NCI-H1930 (cell line): Measurements from ENCODE around the gene CUX1.
"Not testable (repeated sequence)": the region's sequence is repeated elsewhere in the genome, so short reads cannot be mapped to it uniquely, and the experiment has no call there.

Experiments used
- DNase-seq, 2 experiments: peaks; one replicate each; lab custom pipeline; 2025; lab: John Stamatoyannopoulos, UW

Gene CUX1

DNA sequence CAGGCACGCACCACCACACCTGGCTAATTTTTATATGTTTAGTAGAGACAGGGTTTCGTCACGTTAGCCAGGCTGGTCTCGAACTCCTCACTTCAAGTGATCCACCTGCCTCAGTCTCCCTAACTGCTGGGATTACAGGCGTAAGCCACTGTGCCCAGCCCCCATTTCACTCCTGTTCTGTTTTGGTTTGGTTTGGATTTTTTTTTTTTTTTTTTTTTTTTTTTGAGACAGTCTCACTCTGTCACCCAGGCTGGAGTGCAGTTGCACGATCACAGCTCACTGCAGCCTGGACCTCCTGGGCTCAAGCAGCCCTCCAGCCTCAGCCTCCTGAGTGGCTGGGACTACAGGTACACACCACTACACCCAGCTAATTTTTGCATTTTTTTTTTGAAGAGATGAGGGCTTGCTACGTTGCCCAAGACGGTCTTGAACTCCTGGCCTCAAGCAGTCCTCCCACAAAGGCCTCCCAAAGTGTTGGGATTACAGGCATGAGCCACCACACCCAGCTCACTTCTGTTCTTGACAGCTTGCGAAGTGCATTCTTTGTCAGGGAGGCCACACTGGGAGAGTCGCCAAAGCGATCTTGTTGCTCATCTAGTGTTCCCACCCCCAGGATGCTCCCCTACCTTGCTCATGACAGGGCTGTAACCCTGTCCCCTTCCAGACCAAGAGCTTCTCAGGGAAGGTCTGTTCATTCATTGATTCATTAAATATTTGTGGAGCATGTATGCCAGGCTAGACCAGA lies 229.1 kb downstream of the CUX1 start:
- no peak for DNase-seq

- DNase-seq: no peak
Measured at GRCh38 chr7:102047167-102047566, 229.7 kb downstream of the CUX1 start.

DNA sequence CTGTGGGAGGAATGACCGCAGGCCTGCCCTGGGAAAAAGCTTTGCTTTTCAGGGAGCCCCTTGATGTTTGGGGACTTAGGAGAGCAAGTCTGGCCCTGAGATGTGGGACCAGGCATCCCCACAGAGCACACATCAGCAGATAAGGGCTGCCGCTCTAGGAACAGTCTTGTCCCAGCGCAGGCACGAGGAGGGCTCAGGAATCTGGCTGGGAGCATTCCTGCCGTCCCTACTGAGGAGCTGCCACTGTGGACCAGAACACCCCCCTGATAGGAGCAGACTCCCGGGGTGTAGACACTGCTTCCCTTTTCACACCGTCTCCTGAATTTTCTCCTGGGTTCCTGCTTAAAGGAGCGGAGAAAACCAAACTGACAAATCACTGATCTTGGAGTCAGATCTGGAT lies 232.3 kb downstream of the CUX1 start:
- no peak for DNase-seq

DNA sequence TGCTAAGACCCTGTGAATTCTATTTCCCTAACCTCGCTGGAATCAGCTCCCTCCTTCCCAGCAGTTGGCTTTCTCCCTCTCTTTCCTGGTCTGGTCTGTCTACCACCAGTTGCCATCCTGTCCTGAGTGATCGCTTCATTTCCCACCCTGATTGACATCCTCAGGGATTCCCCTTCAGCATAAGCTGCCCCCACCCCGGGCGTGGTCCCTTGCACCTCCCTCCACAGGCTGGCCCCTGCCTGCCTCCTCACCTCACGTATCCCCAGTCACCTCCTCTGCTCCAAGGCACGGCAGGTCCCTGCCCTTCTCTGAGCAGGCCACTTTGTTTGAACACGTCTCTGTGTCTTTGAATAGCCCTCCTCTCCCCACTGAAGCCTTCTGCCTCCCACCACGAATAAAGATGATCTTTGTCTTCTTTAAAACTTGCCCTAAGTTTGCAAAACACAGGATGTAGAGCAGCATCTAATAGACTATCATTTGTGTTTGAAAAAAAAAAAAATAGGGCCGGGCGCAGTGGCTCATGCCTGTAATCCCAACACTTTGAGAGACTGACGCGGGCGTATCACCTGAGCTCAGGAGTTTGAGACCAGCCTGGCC lies 233.5 kb downstream of the CUX1 start:
- no peak for DNase-seq

- DNase-seq: not testable (repeated sequence)
Measured at GRCh38 chr7:102051736-102052135, 234.3 kb downstream of the CUX1 start.

GRCh38 chr7:102054158-102054557 lies 236.7 kb downstream of the CUX1 start:
- DNase-seq: no peak

DNA sequence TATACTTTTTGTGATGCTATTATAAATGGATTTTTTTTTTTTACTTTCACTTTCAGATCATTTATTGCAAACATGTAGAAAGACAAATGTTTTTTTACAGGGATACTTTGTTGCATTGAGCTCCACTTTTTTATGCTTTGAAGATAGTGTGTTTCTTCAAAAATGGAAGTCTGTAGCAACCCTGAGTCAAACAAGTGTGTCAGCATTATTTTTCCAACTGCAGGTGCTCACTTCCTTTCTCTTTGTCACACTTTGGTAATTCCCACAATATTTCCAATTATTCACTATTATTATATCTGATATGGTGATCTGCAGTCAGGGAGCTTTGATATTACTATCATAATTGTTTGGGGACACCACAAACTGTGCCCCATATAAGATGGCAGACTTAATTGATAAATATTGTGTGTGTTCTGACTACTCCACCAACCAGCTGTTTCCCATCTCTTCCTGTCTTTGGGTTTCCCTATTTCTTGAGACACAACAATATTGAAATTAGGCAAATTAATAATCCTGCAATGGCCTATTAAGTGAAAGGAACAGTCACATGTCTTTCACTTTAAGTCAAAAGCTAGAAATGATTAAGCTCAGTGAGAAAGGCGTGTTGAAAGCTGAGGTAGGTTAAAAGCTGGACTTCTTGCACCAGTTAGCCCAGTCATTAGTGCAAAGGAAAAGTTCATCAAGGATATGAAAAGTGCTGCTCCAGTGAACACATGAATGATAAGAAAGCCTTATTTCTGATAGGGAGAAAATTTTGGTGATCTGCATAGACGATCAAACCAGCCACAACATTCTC lies 238.0 kb downstream of the CUX1 start:
- no peak for DNase-seq

DNA sequence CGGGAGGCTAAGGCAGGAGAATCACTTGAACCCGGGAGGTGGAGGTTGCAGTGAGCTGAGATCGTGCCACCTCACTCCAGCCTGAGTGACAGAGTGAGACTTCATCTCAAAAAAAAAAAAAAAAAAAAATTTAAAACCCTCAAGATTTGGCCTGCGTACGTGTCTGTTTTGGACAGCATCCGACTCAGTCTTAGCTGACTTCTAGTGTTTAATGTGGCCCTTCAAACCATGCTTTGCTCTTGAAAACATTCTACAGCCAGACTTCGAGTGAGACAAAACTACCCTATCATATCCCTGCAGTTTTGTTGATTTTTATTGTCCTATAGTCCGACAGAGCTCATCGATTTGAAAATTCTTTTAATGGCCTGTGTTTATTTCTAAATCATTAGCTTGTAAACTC lies 242.1 kb downstream of the CUX1 start:
- DNase-seq: no peak

GRCh38 chr7:102061354-102061945 lies 244.0 kb downstream of the CUX1 start:
- no peak for DNase-seq

DNA sequence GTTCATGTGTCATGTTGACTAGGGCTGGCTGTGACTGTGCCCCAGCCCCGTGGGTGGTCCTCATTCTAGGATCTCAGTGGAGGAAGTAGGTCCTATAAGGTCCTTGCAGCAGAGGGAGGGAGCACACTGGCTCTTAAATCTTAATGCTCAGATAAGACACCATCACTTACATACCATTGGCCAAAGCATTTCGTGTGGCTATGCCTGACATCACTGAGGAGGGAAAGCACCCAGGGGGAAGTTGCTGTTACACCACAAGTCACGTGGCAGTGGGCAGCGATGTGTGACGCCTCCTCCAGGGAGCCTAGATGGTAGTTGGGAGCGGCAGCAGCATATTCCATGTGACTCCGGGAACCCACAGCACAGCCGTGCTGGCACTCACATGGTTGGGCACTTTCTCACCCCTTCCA lies 244.6 kb downstream of the CUX1 start:
- DNase-seq: no peak

GRCh38 chr7:102063690-102064180 lies 246.3 kb downstream of the CUX1 start:
- no peak for DNase-seq

- DNase-seq: no peak
Measured at GRCh38 chr7:102064361-102065025, 247.1 kb downstream of the CUX1 start.

- DNase-seq: no peak
Measured at GRCh38 chr7:102065226-102065625, 247.8 kb downstream of the CUX1 start.

DNA sequence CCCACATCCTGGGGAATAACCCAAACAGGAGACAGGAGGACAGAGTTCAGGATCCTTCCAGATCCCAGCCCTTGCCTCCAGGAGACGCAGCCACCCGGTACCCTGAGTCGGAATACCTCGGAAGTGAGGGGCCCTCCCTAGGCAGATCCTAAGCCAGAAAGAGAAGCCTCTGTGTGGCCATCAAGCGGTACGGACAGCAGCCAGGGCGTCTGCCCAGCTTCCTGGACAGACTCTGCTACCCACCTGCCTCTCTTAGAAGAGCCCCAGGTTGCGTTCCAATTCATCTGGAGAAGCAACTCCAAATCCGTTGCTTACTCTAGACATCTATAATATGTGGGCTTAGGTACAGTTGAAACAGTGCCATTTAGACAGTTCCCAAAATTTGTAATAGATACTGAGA lies 249.1 kb downstream of the CUX1 start:
- DNase-seq: no peak

- DNase-seq: no peak
Measured at GRCh38 chr7:102068846-102069245, 251.4 kb downstream of the CUX1 start.

DNA sequence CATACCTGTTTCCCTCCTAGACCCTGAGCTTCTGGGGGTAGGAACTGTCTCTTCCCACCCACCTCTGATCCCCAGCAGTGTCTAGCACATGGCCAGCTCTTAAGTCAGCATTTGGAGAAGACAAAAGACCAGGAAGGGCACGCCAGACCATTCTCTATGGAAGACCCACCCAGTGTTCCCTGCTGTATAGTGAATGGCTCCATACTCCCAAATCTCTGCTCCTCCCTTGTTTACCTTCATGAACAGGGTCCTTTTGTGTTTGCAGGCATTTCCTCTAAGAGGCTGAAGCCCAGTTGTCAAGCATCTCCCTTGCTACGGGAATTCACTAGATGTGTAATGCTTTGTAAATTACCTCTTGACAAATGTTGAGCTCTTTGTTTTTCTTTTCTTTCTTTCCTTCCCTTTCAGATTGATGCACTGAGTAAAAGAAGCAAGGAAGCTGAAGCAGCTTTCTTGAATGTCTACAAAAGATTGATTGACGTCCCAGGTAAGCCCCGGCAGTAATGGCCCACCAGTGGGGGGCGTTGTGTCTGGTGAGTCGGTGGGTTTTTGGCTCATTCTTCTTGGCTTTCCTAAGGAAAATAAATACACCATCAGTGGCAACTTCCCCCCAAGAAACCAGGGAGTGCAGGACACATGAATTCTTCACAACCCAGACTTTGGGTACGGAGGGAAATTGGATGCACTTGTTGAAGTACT lies 252.7 kb downstream of the CUX1 start:
- no peak for DNase-seq

DNA sequence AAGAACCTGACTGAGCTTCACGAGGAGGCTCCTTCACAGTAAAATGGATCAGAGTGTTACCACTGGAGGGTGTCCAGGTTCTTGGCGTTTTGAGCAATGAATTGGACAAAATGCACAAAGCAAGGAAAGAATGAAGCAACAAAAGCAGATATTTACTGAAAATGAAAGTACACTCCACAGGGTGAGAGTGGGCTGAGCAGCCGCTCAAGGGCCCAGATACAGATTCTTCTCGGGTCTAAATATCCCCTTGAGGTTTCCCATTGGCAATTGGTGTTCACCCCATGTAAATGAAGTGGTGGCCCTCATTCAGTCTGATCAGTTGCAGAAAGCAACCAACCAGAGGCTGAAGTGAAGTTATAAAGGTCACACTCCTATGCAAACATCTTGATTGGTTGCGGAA lies 254.6 kb downstream of the CUX1 start:
- no peak for DNase-seq

- no peak for DNase-seq
Measured at GRCh38 chr7:102072636-102073209, 255.3 kb downstream of the CUX1 start.

- DNase-seq: no peak
Measured at GRCh38 chr7:102073931-102074880, 256.8 kb downstream of the CUX1 start.

DNA sequence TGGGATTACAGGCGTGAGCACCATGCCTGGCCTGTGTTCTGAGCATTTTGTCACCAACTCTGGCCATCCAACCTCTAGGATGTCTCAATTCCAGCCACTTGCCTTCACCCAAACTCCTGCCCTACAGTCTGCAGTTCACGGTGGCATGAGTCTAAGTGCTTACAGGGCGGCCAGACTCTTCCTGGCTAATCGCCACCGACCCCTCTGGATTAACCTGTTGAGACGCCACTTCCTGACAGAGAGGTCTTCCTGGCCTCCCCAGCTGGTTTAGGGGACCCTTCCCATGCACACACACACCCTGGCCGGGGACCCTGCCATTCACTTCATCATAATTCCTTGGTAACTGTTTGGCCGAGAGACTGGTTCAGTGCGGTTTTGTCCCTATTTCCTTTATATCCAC lies 257.7 kb downstream of the CUX1 start:
- no peak for DNase-seq
